PC-9 (cell line): ENCODE measurements around the gene NDST3.

Experiments used
- CTCF ChIP-seq: fragments of 200-600 bp; sonication (generic); conservative IDR thresholded peaks from 2 replicates; pipeline ENCODE4 v1.6.1; 2017; ENCODE audit warnings: mixed run types, antibody characterized with exemption, mild to moderate bottlenecking, moderate library complexity
- EZH2 ChIP-seq: fragments of 200-600 bp; sonication (generic); IDR thresholded peaks from 2 replicates; pipeline ENCODE4 v1.8.0; 2017; ENCODE audit warnings: antibody characterized with exemption, low read depth

GRCh38 chr4:118284169-118284568 lies 249.9 kb downstream of the NDST3 start:
- TF ChIP-seq CTCF = no peak
- TF ChIP-seq EZH2 = no peak
